HepG2 (cell line): Measurements from ENCODE around the gene KLHDC4. TPM values are rescaled to one million over a fixed set of nuclear protein-coding genes. Genes with fewer than 3 reads are reported as not detected.

Source experiments
- ATM ChIP-seq: fragments of 450-650 bp; IDR thresholded peaks from 2 replicates; pipeline ENCODE4 v1.7.1; 2017; ENCODE audit warnings: mild to moderate bottlenecking, borderline replicate concordance
- CCAR2 ChIP-seq: fragments of 200-400 bp; formaldehyde crosslinking; optimal IDR thresholded peaks from 2 replicates; pipeline ENCODE3; 2018; ENCODE audit warnings: low read depth, mild to moderate bottlenecking, low read length, moderate library complexity
- KDM3A ChIP-seq: IDR thresholded peaks from 2 replicates; pipeline ENCODE4 v1.6.1; 2018; ENCODE audit warnings: low read depth, missing compliant biosample characterization
- MAFG ChIP-seq: sonication (generic); formaldehyde crosslinking; IDR thresholded peaks from 2 replicates; pipeline ENCODE4 v1.5.1; 2020; ENCODE audit warnings: mild to moderate bottlenecking, missing genetic modification reagents
- MTF2 ChIP-seq: sonication (generic); formaldehyde crosslinking; IDR thresholded peaks from 2 replicates; pipeline ENCODE4 v1.5.0; 2020; ENCODE audit warnings: missing genetic modification reagents, borderline replicate concordance
- NR3C1 ChIP-seq: sonication (generic); formaldehyde crosslinking; IDR thresholded peaks from 2 replicates; pipeline ENCODE4 v1.4.0; 2020; ENCODE audit warnings: missing genetic modification reagents
- PTBP1 ChIP-seq: fragments of 200-400 bp; formaldehyde crosslinking; IDR thresholded peaks from 2 replicates; pipeline ENCODE4 v1.6.1; 2018; ENCODE audit warnings: low read length, low read depth; ENCODE audit not compliant: poor library complexity, severe bottlenecking
- SMAD1 ChIP-seq: sonication (generic); formaldehyde crosslinking; IDR thresholded peaks from 2 replicates; pipeline ENCODE4 v1.4.0; 2020; ENCODE audit warnings: missing genetic modification reagents, low read depth, mild to moderate bottlenecking, borderline replicate concordance
- SP2 ChIP-seq: sonication (generic); formaldehyde crosslinking; IDR thresholded peaks from 2 replicates; pipeline ENCODE4 v1.5.1; 2020; ENCODE audit warnings: mild to moderate bottlenecking, missing genetic modification reagents
- YEATS2 ChIP-seq: sonication (generic); formaldehyde crosslinking; IDR thresholded peaks from 2 replicates; pipeline ENCODE4 v1.4.0; 2020; ENCODE audit warnings: missing genetic modification reagents, borderline replicate concordance
- ZFP1 ChIP-seq: IDR thresholded peaks from 2 replicates; pipeline ENCODE4 v1.6.1; 2016
- ZFP36L2 ChIP-seq: sonication (generic); formaldehyde crosslinking; IDR thresholded peaks from 2 replicates; pipeline ENCODE4 v1.4.0; 2020; ENCODE audit warnings: missing genetic modification reagents
- ZNF563 ChIP-seq: sonication (generic); formaldehyde crosslinking; IDR thresholded peaks from 2 replicates; pipeline ENCODE4 v1.8.0; 2022; ENCODE audit warnings: mild to moderate bottlenecking, moderate library complexity, missing genetic modification reagents
- ZSCAN12 ChIP-seq: sonication (generic); formaldehyde crosslinking; IDR thresholded peaks from 2 replicates; pipeline ENCODE4 v1.9.0; 2021; ENCODE audit warnings: mild to moderate bottlenecking, missing genetic modification reagents
- polyA plus RNA-seq, 8 experiments: library from polyadenylated mRNA; depleted of rRNA in 3 of 8; stranded (reverse) in 7 of 8; unstranded in 1 of 8; fragments of >200 nt; fragmentation: Illumina TruSeq in 4 of 8; extraction: Trizol in 4 of 8; gene quantifications; 2 replicates each; pipeline versions ENCODE4 v1.2.1 to v1.2.3, GENCODE V29; 2011 to 2016; ENCODE audit warnings: low read depth in 4 of 8, missing spikeins in 1 of 8, mixed read lengths in 1 of 8; ENCODE audit not compliant: insufficient read depth in 1 of 8
- total RNA-seq, 5 experiments: library from RNA; depleted of rRNA; stranded (reverse); fragments of >200 nt; fragmentation: Illumina TruSeq; extraction: Trizol; gene quantifications; 2 replicates each; pipeline ENCODE4 v1.2.3, GENCODE V29; 2016; ENCODE audit warnings: low read depth in 1 of 5
- TF ChIP-seq, protein P1 (sequence below): sonication (generic); formaldehyde crosslinking; IDR thresholded peaks from 2 replicates; pipeline ENCODE4 v1.5.1; 2020; ENCODE audit warnings: mild to moderate bottlenecking, missing genetic modification reagents, moderate library complexity
- TF ChIP-seq, protein P2 (sequence below): sonication (generic); formaldehyde crosslinking; IDR thresholded peaks from 2 replicates; pipeline ENCODE4 v1.4.0; 2020; ENCODE audit warnings: missing genetic modification reagents
- TF ChIP-seq, protein P3 (sequence below): sonication (generic); formaldehyde crosslinking; IDR thresholded peaks from 2 replicates; pipeline ENCODE4 v1.4.0; 2020; ENCODE audit warnings: missing genetic modification reagents, borderline replicate concordance

The KLHDC4 gene
- total and polyA plus RNA-seq, 2 of the 13 experiments (the other 11 are each of a cell fraction or from before 2014, with no cell fraction given): 18.7 to 31.8 TPM

DNA sequence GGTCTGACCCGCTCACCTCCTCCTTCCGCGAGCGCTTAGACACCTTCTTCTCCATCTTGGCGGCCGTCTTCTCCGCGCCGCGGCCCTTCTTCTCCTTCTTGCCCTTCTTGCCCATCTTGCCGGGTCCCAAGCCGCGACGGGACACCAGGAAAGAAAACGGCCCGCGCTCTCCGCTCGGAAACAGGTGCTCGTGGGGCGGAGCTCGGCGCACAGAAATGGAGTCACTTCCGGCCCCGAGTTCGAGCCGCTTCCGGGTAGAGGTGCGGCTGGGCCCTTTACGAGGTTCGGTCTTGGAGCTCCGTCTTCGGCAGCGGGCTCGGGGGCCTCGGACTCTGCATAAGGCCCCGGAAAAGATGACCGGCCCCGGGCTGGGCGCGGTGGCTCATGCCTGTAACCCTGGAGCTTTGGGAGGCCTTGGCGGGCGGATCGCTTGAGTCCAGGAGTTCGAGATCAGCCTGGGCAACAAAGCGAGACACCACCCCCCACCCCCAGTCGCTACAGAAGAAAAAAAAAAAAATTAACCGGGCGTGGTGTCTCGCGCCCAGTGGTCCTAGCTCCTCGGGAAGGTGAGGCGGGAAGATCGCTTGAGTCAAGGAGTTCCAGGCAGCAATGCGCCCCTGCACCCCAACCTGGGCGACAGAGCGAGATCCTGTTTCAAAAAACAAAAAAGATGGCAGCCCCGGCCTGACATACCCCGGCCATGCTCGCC lies at the start of gene KLHDC4 (continued):
- TF ChIP-seq, protein P1, sequence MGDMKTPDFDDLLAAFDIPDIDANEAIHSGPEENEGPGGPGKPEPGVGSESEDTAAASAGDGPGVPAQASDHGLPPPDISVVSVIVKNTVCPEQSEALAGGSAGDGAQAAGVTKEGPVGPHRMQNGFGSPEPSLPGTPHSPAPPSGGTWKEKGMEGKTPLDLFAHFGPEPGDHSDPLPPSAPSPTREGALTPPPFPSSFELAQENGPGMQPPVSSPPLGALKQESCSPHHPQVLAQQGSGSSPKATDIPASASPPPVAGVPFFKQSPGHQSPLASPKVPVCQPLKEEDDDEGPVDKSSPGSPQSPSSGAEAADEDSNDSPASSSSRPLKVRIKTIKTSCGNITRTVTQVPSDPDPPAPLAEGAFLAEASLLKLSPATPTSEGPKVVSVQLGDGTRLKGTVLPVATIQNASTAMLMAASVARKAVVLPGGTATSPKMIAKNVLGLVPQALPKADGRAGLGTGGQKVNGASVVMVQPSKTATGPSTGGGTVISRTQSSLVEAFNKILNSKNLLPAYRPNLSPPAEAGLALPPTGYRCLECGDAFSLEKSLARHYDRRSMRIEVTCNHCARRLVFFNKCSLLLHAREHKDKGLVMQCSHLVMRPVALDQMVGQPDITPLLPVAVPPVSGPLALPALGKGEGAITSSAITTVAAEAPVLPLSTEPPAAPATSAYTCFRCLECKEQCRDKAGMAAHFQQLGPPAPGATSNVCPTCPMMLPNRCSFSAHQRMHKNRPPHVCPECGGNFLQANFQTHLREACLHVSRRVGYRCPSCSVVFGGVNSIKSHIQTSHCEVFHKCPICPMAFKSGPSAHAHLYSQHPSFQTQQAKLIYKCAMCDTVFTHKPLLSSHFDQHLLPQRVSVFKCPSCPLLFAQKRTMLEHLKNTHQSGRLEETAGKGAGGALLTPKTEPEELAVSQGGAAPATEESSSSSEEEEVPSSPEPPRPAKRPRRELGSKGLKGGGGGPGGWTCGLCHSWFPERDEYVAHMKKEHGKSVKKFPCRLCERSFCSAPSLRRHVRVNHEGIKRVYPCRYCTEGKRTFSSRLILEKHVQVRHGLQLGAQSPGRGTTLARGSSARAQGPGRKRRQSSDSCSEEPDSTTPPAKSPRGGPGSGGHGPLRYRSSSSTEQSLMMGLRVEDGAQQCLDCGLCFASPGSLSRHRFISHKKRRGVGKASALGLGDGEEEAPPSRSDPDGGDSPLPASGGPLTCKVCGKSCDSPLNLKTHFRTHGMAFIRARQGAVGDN: peak; percentile 90
- TF ChIP-seq ZNF563 (CRISPR knock-in tag): 0 out of 2 replicates have a peak, but pooled peaks have one; percentile 23
- peak; percentile 61; the same call in 1 of the 2 replicates for TF ChIP-seq ZFP36L2
- TF ChIP-seq ATM: no peak
- TF ChIP-seq, protein P2, sequence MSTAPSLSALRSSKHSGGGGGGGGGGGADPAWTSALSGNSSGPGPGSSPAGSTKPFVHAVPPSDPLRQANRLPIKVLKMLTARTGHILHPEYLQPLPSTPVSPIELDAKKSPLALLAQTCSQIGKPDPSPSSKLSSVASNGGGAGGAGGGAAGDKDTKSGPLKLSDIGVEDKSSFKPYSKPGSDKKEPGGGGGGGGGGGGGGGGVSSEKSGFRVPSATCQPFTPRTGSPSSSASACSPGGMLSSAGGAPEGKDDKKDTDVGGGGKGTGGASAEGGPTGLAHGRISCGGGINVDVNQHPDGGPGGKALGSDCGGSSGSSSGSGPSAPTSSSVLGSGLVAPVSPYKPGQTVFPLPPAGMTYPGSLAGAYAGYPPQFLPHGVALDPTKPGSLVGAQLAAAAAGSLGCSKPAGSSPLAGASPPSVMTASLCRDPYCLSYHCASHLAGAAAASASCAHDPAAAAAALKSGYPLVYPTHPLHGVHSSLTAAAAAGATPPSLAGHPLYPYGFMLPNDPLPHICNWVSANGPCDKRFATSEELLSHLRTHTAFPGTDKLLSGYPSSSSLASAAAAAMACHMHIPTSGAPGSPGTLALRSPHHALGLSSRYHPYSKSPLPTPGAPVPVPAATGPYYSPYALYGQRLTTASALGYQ (CRISPR knock-in tag): peak; percentile 62; the same call in 1 of the 2 replicates
- peak; percentile 79 for TF ChIP-seq SP2 (CRISPR knock-in tag)
- no peak for TF ChIP-seq ZSCAN12 (CRISPR knock-in tag)
- peak; percentile 95 for TF ChIP-seq YEATS2
- no peak for TF ChIP-seq MAFG (CRISPR knock-in tag)
- TF ChIP-seq NR3C1: no peak
- TF ChIP-seq SMAD1 (CRISPR knock-in tag): peak; percentile 96; the same call in 1 of the 2 replicates
- TF ChIP-seq, protein P3, sequence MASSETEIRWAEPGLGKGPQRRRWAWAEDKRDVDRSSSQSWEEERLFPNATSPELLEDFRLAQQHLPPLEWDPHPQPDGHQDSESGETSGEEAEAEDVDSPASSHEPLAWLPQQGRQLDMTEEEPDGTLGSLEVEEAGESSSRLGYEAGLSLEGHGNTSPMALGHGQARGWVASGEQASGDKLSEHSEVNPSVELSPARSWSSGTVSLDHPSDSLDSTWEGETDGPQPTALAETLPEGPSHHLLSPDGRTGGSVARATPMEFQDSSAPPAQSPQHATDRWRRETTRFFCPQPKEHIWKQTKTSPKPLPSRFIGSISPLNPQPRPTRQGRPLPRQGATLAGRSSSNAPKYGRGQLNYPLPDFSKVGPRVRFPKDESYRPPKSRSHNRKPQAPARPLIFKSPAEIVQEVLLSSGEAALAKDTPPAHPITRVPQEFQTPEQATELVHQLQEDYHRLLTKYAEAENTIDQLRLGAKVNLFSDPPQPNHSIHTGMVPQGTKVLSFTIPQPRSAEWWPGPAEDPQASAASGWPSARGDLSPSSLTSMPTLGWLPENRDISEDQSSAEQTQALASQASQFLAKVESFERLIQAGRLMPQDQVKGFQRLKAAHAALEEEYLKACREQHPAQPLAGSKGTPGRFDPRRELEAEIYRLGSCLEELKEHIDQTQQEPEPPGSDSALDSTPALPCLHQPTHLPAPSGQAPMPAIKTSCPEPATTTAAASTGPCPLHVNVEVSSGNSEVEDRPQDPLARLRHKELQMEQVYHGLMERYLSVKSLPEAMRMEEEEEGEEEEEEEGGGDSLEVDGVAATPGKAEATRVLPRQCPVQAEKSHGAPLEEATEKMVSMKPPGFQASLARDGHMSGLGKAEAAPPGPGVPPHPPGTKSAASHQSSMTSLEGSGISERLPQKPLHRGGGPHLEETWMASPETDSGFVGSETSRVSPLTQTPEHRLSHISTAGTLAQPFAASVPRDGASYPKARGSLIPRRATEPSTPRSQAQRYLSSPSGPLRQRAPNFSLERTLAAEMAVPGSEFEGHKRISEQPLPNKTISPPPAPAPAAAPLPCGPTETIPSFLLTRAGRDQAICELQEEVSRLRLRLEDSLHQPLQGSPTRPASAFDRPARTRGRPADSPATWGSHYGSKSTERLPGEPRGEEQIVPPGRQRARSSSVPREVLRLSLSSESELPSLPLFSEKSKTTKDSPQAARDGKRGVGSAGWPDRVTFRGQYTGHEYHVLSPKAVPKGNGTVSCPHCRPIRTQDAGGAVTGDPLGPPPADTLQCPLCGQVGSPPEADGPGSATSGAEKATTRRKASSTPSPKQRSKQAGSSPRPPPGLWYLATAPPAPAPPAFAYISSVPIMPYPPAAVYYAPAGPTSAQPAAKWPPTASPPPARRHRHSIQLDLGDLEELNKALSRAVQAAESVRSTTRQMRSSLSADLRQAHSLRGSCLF (CRISPR knock-in tag): no peak
- peak; percentile 59 for TF ChIP-seq PTBP1
- TF ChIP-seq CCAR2: no peak
- peak; percentile 90 for TF ChIP-seq KDM3A
- peak; percentile 77; the same call in 1 of the 2 replicates for TF ChIP-seq ZFP1 (CRISPR knock-in tag)
- TF ChIP-seq MTF2 (CRISPR knock-in tag): 0 out of 2 replicates have a peak, but pooled peaks have one; percentile 46
